HCT116 (cell line): Measurements from ENCODE around the gene SPOPL. TPM values are rescaled to one million over a fixed set of nuclear protein-coding genes. Genes with fewer than 3 reads are reported as not detected.

ENCODE experiments used
- ATAC-seq: fragments of 200-7000 bp; cut with Tn5 transposase; 2 replicates; pipeline ENCODE4 v1.9.1; 2020; ENCODE audit warnings: mild to moderate bottlenecking, moderate library complexity
- BruUV-seq: library from RNA; stranded (reverse); fragments of 400-500 nt; replicated peaks from 2 replicates; lab custom pipeline; 2021; lab: Mats Ljungman, UMichigan
- CTCF ChIA-PET: fragments of 300-600 bp; sonication (Branson Sonifier 250); formaldehyde crosslinking; loops from one replicate; lab custom pipeline; 2021; ENCODE audit warnings: antibody characterized with exemption; lab: Charles Lee
- POLR2A ChIA-PET: fragments of 300-600, 350-600 bp; sonication (Branson Sonifier 250); formaldehyde crosslinking; loops from one replicate; lab custom pipeline; 2021; ENCODE audit warnings: antibody characterized with exemption; lab: Charles Lee
- RAD21 ChIA-PET, 2 experiments: fragments of 300-600 bp; sonication (Branson Sonifier 250); formaldehyde crosslinking; loops; one replicate each; lab custom pipeline; 2023; ENCODE audit warnings: low total read pairs in 2 of 2; ENCODE audit not compliant: uncharacterized antibody in 2 of 2, unreplicated experiment in 2 of 2, low non-redundant PET in 1 of 2; lab: Charles Lee
- DNase-seq: peaks from one replicate; pipeline ENCODE4 v3.0.0-alpha.2; 2010; ENCODE audit warnings: low read depth, low spot score
- H2AFZ ChIP-seq: fragments of 200-600 bp; shearing (Covaris generic), sonication (generic); 2 replicates; pipeline ENCODE4 v1.6.1; 2017; ENCODE audit warnings: low read depth, mixed run types, mixed read lengths, antibody characterized with exemption, low read length; ENCODE audit not compliant: poor library complexity, severe bottlenecking
- H3K27ac ChIP-seq: 2 replicates; pipeline ENCODE4 v1.5.1; 2012; ENCODE audit warnings: low read depth, low read length
- H3K27me3 ChIP-seq: fragments of 200-600 bp; sonication (generic); 2 replicates; pipeline ENCODE4 v1.6.1; 2016; ENCODE audit warnings: mixed run types, low read length, mixed read lengths; ENCODE audit not compliant: insufficient read depth
- H3K36me3 ChIP-seq, 2 experiments: fragments of 200-500 bp in 1 of 2; fragments of 200-600 bp in 1 of 2; sonication (Bioruptor generic) in 1 of 2; sonication (generic) in 1 of 2; 2 replicates each; pipeline versions ENCODE4 v1.5.1 to v1.6.1; 2014 to 2016; ENCODE audit warnings: low read length in 2 of 2, inconsistent platforms in 1 of 2, mixed read lengths in 1 of 2, mixed run types in 1 of 2; ENCODE audit not compliant: insufficient read depth in 2 of 2, control insufficient read depth in 1 of 2
- H3K4me1 ChIP-seq, 2 experiments: fragments of 200-600 bp in 1 of 2; sonication (generic) in 1 of 2; 2 replicates each; pipeline versions ENCODE4 v1.5.1 to v1.6.1; 2012 to 2017; ENCODE audit warnings: low read length in 2 of 2, inconsistent platforms in 1 of 2, mild to moderate bottlenecking in 1 of 2, mixed read lengths in 1 of 2, mixed run types in 1 of 2, moderate library complexity in 1 of 2; ENCODE audit not compliant: insufficient read depth in 2 of 2, control insufficient read depth in 1 of 2
- H3K4me2 ChIP-seq: fragments of 200-600 bp; sonication (generic); 2 replicates; pipeline ENCODE4 v1.6.1; 2017; ENCODE audit warnings: mixed run types, low read length, mixed read lengths
- H3K4me3 ChIP-seq, 2 experiments: fragments of 200-600 bp in 1 of 2; sonication (generic) in 1 of 2; replicated peaks in 1 of 2; 2 replicates each; pipeline ENCODE4 v1.5.1; 2011 to 2016; ENCODE audit warnings: low read length in 2 of 2, control low read depth in 1 of 2, low read depth in 1 of 2, mild to moderate bottlenecking in 1 of 2, mixed read lengths in 1 of 2, mixed run types in 1 of 2
- H3K79me2 ChIP-seq: fragments of 200-600 bp; sonication (generic); 2 replicates; pipeline ENCODE4 v1.6.1; 2017; ENCODE audit warnings: mild to moderate bottlenecking, mixed run types, low read length, moderate library complexity, mixed read lengths; ENCODE audit not compliant: insufficient read depth
- H3K9ac ChIP-seq: fragments of 200-600 bp; sonication (generic); 2 replicates; pipeline ENCODE4 v1.6.1; 2016; ENCODE audit warnings: low read length, mixed read lengths
- H3K9me2 ChIP-seq: fragments of 200-600 bp; sonication (generic), shearing (Covaris generic); 2 replicates; pipeline ENCODE4 v1.6.1; 2017; ENCODE audit warnings: mixed run types, mild to moderate bottlenecking, moderate library complexity; ENCODE audit not compliant: insufficient read depth
- H3K9me3 ChIP-seq, 2 experiments: fragments of 200-500 bp in 1 of 2; fragments of 200-600 bp in 1 of 2; sonication (Bioruptor generic) in 1 of 2; sonication (generic) in 1 of 2; 2 replicates each; pipeline ENCODE4 v1.6.1; 2014 to 2017; ENCODE audit warnings: low read length in 2 of 2, mixed read lengths in 2 of 2, inconsistent platforms in 1 of 2, low read depth in 1 of 2, mild to moderate bottlenecking in 1 of 2, mixed run types in 1 of 2, moderate library complexity in 1 of 2; ENCODE audit not compliant: control insufficient read depth in 1 of 2, insufficient read depth in 1 of 2
- H4K20me1 ChIP-seq: fragments of 200-600 bp; sonication (generic), shearing (Covaris generic); 2 replicates; pipeline ENCODE4 v1.6.1; 2017; ENCODE audit warnings: mixed run types, mild to moderate bottlenecking, moderate library complexity; ENCODE audit not compliant: insufficient read depth
- ATF3 ChIP-seq: IDR thresholded peaks from 2 replicates; pipeline ENCODE4 v1.6.1; 2012
- CBX3 ChIP-seq: IDR thresholded peaks from 2 replicates; pipeline ENCODE4 v1.6.1; 2012; ENCODE audit warnings: low read depth
- CTCF ChIP-seq, 3 experiments: fragments of 200-600 bp in 1 of 3; sonication (generic) in 1 of 3; IDR thresholded peaks in 2 of 3; conservative IDR thresholded peaks in 1 of 3; 2 replicates each; pipeline ENCODE4 v1.5.1; 2012 to 2017; ENCODE audit warnings: low read depth in 2 of 3, low read length in 2 of 3, antibody characterized with exemption in 1 of 3, borderline replicate concordance in 1 of 3, control low read depth in 1 of 3, mild to moderate bottlenecking in 1 of 3, mixed read lengths in 1 of 3, mixed run types in 1 of 3, moderate library complexity in 1 of 3; ENCODE audit not compliant: insufficient read depth in 1 of 3
- EGR1 ChIP-seq: IDR thresholded peaks from 2 replicates; pipeline ENCODE4 v1.6.1; 2012; ENCODE audit warnings: low read depth
- EZH2 ChIP-seq: fragments of 200-600 bp; sonication (generic); IDR thresholded peaks from 2 replicates; pipeline ENCODE4 v1.6.1; 2017; ENCODE audit warnings: antibody characterized with exemption, mixed run types
- MAX ChIP-seq: IDR thresholded peaks from 2 replicates; pipeline ENCODE4 v1.6.1; 2012
- POLR2AphosphoS5 ChIP-seq: IDR thresholded peaks from 2 replicates; pipeline ENCODE4 v1.6.1; 2011; ENCODE audit warnings: mild to moderate bottlenecking, low read depth, low read length, moderate library complexity
- TCF7L2 ChIP-seq: IDR thresholded peaks from 2 replicates; pipeline ENCODE4 v1.7.0; 2011; ENCODE audit warnings: borderline replicate concordance, inconsistent platforms; ENCODE audit not compliant: insufficient read depth, insufficient read length; ENCODE audit errors: extremely low read depth
- ZFX ChIP-seq: fragments of 450-650 bp; IDR thresholded peaks from 2 replicates; pipeline ENCODE4 v1.6.1; 2017
- ZNF274 ChIP-seq: fragments of 200-500 bp; sonication (Bioruptor generic); IDR thresholded peaks from 2 replicates; pipeline ENCODE4 v1.6.1; 2014; ENCODE audit warnings: mild to moderate bottlenecking, low read depth, low read length, inconsistent platforms
- intact Hi-C: fragments of 100-400 bp; cut with micrococcal nuclease; formaldehyde crosslinking; loops from 2 replicates; pipeline ENCODE4 v1.10.0; 2022
- total RNA-seq: library from RNA; stranded (reverse); gene quantifications from one replicate; pipeline ENCODE4 v1.2.1, GENCODE V29; 2021; ENCODE audit not compliant: unreplicated experiment

The SPOPL gene
- total RNA-seq, 1 experiment from 2014 or later, result 48.3 TPM

- POLR2A ChIA-PET, result no interaction called here
- Histone ChIP-seq H3K4me2 (no peak overlapping the region), H3K4me1 (peaks cover 13 to 32% of the 10 kb centered on the region in 2 experiments; a peak in 3 of 4 replicates)
These were observed 1.9 kb upstream of the SPOPL start for GRCh38 chr2:138499684-138500083.

More at GRCh38 chr2:138499684-138500083, 1.9 kb upstream of the SPOPL start:
- Histone ChIP-seq H3K79me2 (peaks cover 33% of the 10 kb centered on the region), H3K27ac (no peak overlapping the region), H3K36me3 (no peaks in the 10 kb centered on the region), H3K27me3 (no peaks in the 10 kb centered on the region), H2AFZ (no peak overlapping the region), H3K9me2 (no peaks in the 10 kb centered on the region), H4K20me1 (no peaks in the 10 kb centered on the region; the same call in 1 of the 2 replicates), H3K9ac (no peak overlapping the region), H3K9me3 (no peaks in the 10 kb centered on the region), H3K4me3 (no peak overlapping the region)
- DNase-seq (no peak), ATAC-seq (no peak)
- no peak for TF ChIP-seq EGR1
- TF ChIP-seq MAX, result no peak
- no peak for TF ChIP-seq CBX3
- no peak for TF ChIP-seq POLR2AphosphoS5
- no peak for TF ChIP-seq ZNF274
- no peak for TF ChIP-seq TCF7L2
- no peak for TF ChIP-seq ZFX
- no peak for TF ChIP-seq CTCF (IDR thresholded peaks at IDR 0.05 in 2 of 3, conservative IDR thresholded peaks at IDR 0.05 in 1 of 3; ENCODE audit: borderline replicate concordance in 1 of 3, insufficient read depth in 1 of 3, low read depth in 2 of 3, low read length in 2 of 3)
- TF ChIP-seq ATF3, result no peak
- no peak for TF ChIP-seq EZH2
- ChIA-PET RAD21 (no interaction called here), CTCF (no interaction called here)
- intact Hi-C loops, result loop anchor here (5.0 kb wide), 1 partner anchor 77 kb away; no protein-coding TSS in a partner anchor
- no TSS peak for BruUV-seq
